Chondrocyte (in vitro differentiated cells): ENCODE measurements around the gene GTPBP3. TPM values are rescaled to one million over a fixed set of nuclear protein-coding genes. Genes with fewer than 3 reads are reported as not detected.

ENCODE experiments used
- DNase-seq: peaks from one replicate; pipeline ENCODE4 v3.0.0; 2021; ENCODE audit warnings: mixed read lengths, low spot score
- H3K27ac Mint-ChIP-seq: one replicate; pipeline ENCODE4 v1.8.0; 2021; ENCODE audit warnings: mild to moderate bottlenecking, moderate library complexity, mixed read lengths; ENCODE audit not compliant: unreplicated experiment
- H3K27me3 Mint-ChIP-seq: 2 replicates; pipeline ENCODE4 v1.8.0; 2021; ENCODE audit warnings: low read depth, mixed read lengths
- H3K36me3 Mint-ChIP-seq: 2 replicates; pipeline ENCODE4 v1.8.0; 2021; ENCODE audit warnings: low read depth, mixed read lengths
- H3K4me1 Mint-ChIP-seq: 2 replicates; pipeline ENCODE4 v1.8.0; 2021; ENCODE audit warnings: low read depth, mild to moderate bottlenecking, mixed read lengths
- H3K4me3 Mint-ChIP-seq: one replicate; pipeline ENCODE4 v1.8.0; 2021; ENCODE audit warnings: mild to moderate bottlenecking, moderate library complexity, mixed read lengths; ENCODE audit not compliant: unreplicated experiment
- H3K9me3 Mint-ChIP-seq: 2 replicates; pipeline ENCODE4 v1.8.0; 2021; ENCODE audit warnings: low read depth, mixed read lengths
- total RNA-seq: library from RNA; stranded (reverse); gene quantifications from 3 replicates; pipeline ENCODE4 v1.2.1, GENCODE V29; 2021
- TF ChIP-seq, protein P1 (sequence below): fragments of 200-600 bp; sonication (generic); IDR thresholded peaks from 2 replicates; pipeline ENCODE4 v1.5.0; 2021; ENCODE audit warnings: antibody characterized with exemption, mild to moderate bottlenecking, moderate library complexity

Gene GTPBP3
- total RNA-seq, 1 donor from 2014 or later = 20.6 TPM

DNA sequence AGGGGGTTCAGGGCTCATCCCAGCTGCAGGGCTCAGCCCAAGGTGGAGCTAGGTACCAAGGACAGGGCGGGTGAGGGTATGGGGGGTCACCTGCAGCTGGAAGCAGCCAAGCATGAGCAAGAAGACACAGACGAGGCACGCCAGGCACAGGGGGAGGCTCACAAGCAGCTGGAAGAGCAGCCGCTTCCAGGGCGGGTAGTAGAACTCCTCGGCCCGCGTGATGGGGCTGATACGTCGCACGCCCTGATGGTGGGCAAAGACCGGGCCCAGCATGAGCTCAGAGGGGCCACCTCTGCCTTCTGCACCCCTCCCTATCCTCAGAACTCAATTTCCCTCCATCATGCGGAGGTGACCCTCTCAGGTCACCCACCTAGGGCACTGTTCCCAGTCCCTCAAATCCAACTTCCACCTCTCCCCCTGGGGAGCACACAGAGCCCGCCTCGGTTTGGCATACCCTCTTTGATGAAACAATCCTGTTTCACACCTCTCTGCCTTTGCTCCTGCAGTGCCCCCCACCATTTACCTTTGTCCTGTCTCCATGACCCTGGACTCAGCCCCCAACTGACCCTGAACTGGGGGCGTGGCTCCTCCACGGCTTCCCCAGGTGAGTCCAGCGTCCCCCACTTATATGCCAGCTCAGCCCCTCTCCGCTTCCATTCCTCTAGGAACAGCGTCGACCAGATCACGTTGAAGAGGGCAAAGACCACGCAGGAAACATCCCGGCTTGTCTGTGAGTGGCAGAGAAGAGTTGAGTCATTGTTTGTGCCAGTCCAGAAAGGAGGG is 6.9 kb upstream of the GTPBP3 start:
- no peak overlapping the region for H3K4me3 Mint-ChIP-seq
- H3K27me3 Mint-ChIP-seq = no peaks in the 10 kb centered on the region
- peaks cover 8% of the 10 kb centered on the region for H3K36me3 Mint-ChIP-seq
- peaks cover 19% of the 10 kb centered on the region for H3K4me1 Mint-ChIP-seq
- no peaks in the 10 kb centered on the region for H3K9me3 Mint-ChIP-seq
- TF ChIP-seq, protein P1, sequence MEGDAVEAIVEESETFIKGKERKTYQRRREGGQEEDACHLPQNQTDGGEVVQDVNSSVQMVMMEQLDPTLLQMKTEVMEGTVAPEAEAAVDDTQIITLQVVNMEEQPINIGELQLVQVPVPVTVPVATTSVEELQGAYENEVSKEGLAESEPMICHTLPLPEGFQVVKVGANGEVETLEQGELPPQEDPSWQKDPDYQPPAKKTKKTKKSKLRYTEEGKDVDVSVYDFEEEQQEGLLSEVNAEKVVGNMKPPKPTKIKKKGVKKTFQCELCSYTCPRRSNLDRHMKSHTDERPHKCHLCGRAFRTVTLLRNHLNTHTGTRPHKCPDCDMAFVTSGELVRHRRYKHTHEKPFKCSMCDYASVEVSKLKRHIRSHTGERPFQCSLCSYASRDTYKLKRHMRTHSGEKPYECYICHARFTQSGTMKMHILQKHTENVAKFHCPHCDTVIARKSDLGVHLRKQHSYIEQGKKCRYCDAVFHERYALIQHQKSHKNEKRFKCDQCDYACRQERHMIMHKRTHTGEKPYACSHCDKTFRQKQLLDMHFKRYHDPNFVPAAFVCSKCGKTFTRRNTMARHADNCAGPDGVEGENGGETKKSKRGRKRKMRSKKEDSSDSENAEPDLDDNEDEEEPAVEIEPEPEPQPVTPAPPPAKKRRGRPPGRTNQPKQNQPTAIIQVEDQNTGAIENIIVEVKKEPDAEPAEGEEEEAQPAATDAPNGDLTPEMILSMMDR = no peak
- no peak for DNase-seq
- H3K27ac Mint-ChIP-seq = no peak overlapping the region

DNA sequence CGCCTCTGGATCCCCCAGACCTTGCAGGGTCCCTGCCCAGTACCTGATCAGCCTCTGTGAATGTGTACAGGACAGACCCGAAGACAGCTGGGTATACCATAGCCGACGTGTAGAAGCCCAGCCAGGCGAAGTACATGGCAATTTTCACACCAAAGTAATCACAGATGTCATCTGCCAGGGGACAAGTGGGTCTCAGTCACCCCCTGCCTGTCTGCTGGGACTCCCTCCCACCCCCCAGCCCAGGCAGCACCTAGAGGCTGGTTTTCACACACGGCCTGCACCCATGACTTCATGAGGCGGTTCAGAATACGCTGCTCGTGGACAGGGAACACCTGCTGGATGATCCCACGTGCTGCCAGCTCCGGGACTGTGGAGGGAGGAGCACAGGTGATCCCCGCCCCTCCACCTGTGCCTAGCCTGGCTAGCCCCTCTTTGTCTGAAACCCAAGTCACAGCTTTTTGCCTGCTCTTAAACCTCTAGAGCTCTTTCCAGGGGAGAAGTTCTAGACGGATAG is 6.3 kb upstream of the GTPBP3 start:
- Mint-ChIP-seq H3K4me1 (peaks cover 15% of the 10 kb centered on the region), H3K4me3 (no peak overlapping the region), H3K27me3 (no peaks in the 10 kb centered on the region), H3K27ac (no peak overlapping the region), H3K36me3 (peaks cover 8% of the 10 kb centered on the region), H3K9me3 (no peaks in the 10 kb centered on the region)
- TF ChIP-seq, protein P1 = no peak
- no peak for DNase-seq

DNA sequence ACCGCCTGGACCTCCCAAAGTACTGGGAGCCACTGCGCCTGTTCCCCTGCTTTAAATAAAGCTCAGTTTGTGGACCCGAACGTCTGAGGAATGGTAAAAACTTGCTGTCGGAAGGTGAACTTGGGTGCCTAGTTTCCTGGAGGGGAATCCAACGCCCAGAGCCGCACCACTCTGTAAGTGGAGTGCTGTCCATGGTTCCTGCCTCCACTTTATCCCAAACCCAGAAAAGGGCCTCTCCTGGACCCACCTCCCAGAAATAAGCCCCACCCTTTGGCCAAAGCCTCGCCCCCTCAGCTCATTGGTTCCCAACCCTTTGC is 5.0 kb upstream of the GTPBP3 start:
- Mint-ChIP-seq H3K9me3 (no peaks in the 10 kb centered on the region), H3K27ac (no peak overlapping the region), H3K27me3 (no peaks in the 10 kb centered on the region), H3K36me3 (peaks cover 8% of the 10 kb centered on the region), H3K4me3 (no peak overlapping the region), H3K4me1 (peaks cover 19% of the 10 kb centered on the region)
- no peak for DNase-seq
- TF ChIP-seq, protein P1 = no peak

DNA sequence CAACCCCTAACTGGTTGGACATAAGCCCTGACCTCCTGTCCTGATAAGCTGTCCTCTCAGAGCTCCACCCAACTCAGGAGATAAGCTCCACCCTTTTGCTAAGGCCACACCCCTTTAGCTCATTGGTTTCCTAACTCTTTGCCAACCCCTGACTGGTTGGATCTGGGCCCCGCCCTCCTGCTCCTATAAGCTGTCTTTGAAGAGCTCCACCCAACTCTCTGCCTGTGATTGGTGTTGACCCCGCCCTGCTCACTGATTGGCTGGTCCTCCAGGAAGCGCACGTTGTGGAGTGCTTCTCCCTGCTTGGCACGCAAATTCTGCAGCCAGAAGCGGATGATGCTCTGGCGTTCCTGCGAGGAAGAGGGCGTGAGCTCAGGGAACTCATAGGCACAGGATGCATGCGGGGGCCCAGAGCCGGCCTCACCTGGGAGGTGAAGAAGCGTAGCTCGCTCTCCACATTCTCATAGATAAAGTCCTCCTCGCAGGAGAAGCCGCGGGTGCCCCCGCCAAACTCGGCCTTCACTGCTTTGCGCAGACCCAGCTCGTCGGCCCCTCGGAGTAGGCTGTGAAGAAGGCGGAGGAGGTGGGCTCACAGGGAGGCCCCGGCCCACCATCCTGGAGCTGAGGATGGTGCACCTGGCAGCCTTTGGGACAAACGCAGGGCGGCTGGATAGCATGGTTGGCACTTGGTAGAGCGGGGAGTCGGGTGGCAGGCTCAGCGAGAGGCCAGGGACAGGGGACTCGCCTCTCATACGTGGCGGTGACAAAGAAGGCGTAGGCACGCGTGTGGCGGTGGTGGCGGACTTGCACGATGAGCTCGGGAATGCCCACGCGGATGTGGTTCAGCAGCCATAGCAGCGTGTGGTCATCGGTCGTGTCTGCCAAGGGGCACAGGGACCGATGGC is 4.4 kb upstream of the GTPBP3 start:
- TF ChIP-seq, protein P1 = no peak
- Mint-ChIP-seq H3K9me3 (no peaks in the 10 kb centered on the region), H3K27ac (no peak overlapping the region), H3K27me3 (no peaks in the 10 kb centered on the region), H3K4me3 (peak overlapping the region; percentile 12), H3K36me3 (peaks cover 8% of the 10 kb centered on the region), H3K4me1 (peaks cover 24% of the 10 kb centered on the region)
- no peak for DNase-seq
